NK-92 treated with Interleukin-12 subunit alpha and Interleukin-12 subunit beta, amount 100 ng/mL, for 24 hours (cell line): ENCODE data around the gene ILF2.
A peak's percentile ranks its signal among the peaks of the same experiment; 100 is the strongest.

ENCODE experiments used
- DNase-seq: peaks from one replicate; lab custom pipeline; 2025; lab: John Stamatoyannopoulos, UW

ILF2 gene

DNA sequence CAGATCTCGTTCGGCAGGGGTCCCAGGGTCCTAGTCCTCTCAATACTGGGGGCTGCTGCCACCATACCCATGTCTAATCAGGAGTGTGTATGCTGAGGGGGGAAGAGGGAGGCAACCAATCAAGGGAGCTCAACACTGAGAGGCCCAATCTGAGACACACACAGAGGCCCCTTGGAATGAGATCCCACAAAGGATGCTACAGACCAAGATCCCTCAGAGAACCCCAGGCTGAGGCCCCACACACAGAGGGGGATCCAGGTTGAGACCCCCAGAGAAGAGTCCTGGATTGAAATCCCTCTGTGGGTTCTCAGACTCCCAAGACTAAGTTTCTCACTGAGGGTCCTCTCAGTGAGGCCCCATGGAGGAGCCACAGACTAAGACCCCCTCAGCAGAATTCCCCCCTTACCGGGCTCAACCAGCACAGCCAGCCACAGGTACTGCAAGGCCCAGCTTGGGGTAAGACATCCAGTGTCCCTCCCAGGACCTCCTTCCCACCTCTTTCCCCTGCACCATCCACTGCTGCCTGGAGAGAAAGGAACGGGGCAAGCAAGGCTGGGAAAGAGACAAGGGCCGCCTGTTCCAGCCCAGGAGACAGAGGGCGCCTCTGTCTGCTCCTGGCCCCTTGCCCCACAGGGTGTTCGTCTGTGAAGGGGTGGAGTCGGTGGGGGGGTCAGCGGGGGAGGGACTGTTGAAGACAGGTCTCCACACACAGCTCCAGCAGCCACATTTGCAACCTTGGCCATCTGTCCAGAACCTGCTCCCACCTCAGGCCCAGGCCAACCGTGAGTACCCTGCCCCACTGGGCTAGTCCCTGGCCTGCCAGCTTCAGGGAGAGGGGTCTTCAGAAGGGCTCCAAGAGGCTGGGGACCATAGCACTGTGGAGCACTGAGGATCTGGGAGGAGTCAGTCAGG lies 42.8 kb downstream of the ILF2 start, which contains the start of gene S100A1:
Gene S100A1 (plus strand): TSS at position 720 of the 912 bp plus-strand sequence. CDS start 2,088 bp downstream, outside the sequence.
- DNase-seq = no peak

DNA sequence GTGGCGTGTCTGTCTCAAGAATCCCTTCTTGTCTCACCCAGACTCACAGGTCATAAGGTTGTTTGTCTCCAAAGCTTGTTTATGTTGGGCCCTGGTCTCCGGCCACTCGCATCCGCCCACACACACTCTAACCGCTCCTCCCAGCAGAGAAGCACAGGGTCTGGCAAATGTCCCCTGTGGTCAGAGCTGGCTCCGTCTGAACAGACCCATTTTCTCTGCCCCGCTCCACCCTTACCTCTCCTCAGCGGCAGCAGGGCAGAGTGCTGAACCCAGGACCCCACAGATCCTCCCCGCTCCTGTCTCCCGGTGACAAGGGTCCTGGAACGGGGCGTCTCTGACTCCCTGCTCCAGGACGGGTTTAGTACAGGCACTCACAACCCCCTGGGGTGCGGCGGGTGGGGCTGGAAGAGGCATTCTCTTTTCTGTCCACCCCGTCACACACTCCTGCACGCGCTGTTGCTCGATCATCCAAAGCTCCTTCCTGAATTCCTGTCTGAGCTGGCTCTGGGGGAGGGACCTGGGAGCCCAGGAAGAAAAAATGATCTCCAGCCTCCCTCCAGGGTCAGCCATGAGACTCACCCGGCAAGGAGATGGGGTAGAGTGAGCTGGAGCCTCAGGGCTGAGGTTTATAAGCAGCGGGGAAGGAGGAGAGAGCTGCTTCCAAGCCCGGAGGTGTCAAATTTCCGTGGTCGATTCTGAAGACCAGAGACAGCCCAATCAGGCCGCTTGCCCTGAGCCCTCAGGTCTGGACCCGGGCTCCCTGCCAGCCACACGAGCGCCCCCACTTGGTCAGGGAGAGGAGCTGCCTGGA lies 43.7 kb downstream of the ILF2 start, which contains the start of gene S100A13:
Gene S100A13 (minus strand): TSS at position 602 of the 811 bp plus-strand sequence. CDS start 1,033 bp downstream, outside the sequence.
- DNase-seq = no peak

DNA sequence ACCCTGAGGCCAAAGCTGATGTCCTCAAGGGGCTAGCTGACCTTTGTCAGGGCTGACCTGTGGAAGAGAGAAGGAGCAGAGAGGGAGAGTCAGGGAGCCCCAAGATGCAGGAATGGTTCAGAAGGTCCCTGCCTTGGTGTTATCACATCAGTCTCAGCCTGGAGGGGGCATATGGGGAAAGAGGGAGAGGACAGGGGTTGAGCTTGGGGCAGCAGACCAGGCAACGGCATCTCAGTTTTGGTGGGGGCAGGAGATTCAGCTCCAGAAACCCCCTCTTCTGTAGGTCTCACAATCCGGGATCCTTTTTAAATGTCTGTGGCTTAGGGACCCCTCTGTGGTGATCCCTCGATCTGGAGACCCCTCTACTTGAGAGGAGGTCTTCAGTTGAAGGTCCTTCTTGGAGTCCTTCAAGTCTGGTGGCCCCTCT lies 44.3 kb downstream of the ILF2 start:
- DNase-seq = no peak

DNA sequence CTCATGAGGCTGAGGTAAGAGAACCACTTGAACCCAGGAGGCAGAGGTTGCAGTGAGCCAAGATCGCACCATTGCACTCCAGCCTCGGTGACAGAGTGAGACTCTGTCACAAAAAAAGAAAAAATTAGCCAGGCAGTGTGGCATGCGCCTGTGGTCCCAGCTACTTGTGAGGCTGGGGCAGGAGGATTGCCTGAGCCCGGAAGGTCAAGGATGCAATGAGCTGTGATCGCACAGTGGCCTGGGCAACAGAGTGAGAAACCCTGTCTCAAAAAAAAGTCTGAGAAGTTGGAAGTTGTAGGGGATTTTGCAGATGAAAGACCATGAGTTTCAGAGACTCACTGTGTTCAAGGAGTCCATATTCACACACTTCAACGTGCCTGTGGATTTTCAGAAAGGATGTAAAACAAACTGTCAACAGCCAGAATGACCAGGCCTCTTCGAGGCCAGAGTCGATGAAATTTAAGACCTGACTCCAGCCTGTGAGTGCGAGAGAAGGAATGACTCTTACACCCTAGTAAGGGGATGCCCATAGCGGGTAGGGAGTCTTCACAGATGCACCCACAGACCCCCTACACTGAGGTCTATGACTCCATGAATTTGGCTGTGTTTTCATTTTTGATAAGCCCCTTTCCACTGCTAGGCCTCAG lies 45.7 kb downstream of the ILF2 start:
- DNase-seq = no peak

- no peak for DNase-seq
Observed at GRCh38 chr1:153623101-153623500, 47.7 kb downstream of the ILF2 start.

- DNase-seq = no peak
Observed at GRCh38 chr1:153619171-153619570, 51.6 kb downstream of the ILF2 start.

DNA sequence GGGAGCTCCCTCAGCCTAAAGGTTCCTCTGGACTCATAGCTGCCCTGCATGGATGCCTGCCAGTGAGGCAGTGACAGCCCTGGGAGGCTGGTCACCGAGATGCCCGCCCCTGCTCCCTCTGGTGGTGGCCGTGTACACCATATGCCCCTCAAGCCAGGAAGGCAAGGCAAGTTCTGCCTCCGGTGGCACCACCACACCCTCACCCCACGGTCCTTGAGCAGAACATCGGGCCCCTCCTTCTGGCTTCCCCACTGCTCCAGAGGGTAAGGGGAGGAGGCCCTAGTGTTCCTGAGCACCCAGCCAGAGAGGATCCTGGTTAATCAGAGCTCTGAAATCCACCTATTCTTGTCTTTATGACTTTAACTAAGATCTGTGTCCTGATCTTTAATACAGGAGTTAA lies 53.1 kb downstream of the ILF2 start:
- DNase-seq = peak; percentile 72

DNA sequence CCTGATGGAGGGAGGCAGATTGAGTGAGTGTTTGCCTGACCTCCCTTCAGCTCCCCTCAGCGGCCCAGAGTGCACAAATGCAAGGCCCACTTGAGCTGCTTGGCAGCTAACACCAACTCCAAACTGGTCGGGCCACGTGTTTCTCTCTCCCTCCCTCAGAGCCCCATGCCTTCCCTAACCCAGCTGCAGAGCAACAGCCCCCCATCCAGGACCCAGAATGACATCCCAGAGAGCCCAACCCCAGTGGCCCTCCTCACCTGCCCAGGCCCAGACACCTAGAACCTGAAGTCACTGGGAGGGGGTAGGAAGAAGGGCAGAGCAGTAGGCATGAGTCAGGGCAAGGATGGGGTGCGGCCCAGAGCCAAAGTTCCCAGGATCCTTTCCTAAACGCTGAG lies 53.9 kb downstream of the ILF2 start:
- DNase-seq = no peak

- no peak for DNase-seq
Observed at GRCh38 chr1:153616144-153616916, 54.5 kb downstream of the ILF2 start, which contains the start of gene S100A14. Gene S100A14 (minus strand): TSS chr1:153616325. CDS start chr1:153615858, 467 bp downstream.

- DNase-seq = no peak
Observed at GRCh38 chr1:153615406-153615805, 55.4 kb downstream of the ILF2 start.

DNA sequence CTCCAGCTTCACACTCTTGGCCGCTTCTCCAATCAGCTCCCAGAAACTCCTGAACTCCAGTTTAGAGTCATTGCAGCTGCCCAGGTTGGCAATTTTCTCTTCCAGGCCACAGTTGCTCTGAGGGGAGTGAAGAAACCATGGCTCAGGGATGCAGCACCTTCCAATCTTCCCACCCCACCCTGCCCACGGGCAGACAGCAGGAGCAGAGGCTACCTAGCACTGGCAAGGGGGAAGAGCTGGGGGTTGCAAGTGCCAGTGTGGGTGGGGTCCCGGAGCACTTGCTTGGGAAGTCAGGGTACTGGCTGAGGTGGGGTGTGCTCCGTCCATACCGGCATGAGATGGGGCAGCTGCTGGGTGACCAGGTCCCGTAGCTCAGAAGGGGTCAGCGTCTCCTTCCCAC lies 55.9 kb downstream of the ILF2 start:
- DNase-seq = no peak

DNA sequence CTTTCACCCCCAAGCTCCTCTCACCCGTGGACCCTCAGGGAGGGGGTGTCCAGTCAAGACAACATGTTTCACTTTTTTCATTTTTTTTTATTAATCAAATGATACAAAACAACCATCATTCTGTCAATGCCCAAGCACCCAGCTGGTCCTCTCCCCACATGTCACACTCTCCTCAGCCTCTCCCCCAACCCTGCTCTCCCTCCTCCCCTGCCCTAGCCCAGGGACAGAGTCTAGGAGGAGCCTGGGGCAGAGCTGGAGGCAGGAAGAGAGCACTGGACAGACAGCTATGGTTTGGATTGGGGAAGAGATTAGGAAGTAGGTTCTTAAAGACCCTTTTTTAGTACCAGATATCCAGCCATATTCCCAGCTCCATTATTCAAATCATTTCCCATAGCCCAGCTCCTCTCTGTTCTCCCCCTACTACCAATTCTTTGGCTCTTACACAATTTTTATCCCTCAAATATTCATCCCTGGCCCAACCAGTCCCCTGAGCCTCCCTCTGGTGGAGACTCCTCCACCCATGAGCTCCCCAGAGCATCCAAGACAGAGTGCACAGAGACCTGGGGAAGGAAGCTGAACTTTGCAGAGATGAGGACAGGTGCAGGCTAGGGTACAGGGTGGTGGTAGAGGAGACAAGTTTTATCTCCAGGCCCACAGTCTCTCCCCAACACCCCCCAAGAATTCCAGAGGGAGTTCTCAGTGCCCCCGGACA lies 56.4 kb downstream of the ILF2 start:
- DNase-seq = no peak

DNA sequence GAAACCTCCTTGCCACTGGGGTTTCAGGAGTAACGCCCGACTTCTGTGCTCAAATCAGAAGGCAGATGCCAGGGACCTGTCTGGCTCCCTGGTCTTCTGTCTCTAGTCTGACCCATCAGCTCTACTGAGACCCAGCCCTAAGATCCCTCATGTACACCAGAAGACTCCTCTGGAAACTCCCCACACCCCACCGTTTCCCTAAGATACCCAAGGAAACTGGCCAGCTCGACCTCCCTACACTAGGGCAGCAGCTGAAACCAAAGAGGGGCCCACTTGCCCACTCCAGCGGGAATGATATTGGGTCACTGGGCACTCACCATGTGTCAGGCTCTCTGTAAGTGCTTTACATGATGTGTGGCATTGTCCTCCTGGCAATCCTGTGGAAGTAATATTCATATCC lies 57.4 kb downstream of the ILF2 start:
- no peak for DNase-seq

DNA sequence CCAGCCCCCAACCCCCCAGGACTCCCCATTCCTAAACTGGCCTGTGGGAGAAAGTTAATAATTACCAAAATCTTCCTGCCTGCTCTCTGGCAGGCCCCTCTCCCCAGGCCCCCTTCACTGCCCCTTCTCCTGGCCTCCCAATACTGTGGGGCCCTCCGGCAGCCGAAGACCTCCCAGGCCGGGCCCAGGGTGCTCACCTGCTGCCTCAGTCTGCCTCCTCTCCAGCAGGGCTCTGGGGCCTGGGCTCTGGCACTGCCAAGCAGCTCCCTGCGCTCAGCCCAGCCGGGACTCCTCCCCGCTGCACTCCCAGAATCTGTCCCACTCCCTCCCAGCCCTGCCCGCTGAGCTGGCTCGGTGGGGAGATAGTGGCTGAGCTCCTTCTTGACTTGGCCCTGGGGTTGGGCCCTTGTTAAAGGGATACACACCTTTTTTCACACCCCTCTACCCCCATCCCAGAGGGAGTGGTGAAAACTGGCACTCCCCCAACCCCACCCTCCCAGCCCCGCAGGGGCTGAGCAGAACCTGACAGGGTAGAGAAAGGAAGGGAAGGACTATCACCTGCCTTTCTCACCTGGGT lies 58.0 kb downstream of the ILF2 start, which contains the start of gene S100A16:
Gene S100A16 (minus strand): TSS at position 383 of the 577 bp plus-strand sequence. CDS start 4,986 bp downstream, outside the sequence.
- no peak for DNase-seq

GRCh38 chr1:153612111-153612754 lies 58.6 kb downstream of the ILF2 start:
- no peak for DNase-seq
